IPS DF 6.9 (cell line): ENCODE data around the gene DOCK2.

Experiments
- DNase-seq: peaks from one replicate; pipeline ENCODE4 v3.0.0-alpha.2; 2013; ENCODE audit warnings: low read depth, low spot score
- H3K27ac ChIP-seq: one replicate; pipeline ENCODE4 v1.5.1; 2013; ENCODE audit warnings: low read length, control low read depth
- H3K27me3 ChIP-seq: 2 replicates; pipeline ENCODE4 v1.6.1; 2013; ENCODE audit warnings: mild to moderate bottlenecking, low read length; ENCODE audit not compliant: control insufficient read depth, insufficient read depth
- H3K36me3 ChIP-seq: 2 replicates; pipeline ENCODE4 v1.6.1; 2013; ENCODE audit warnings: low read length; ENCODE audit not compliant: control insufficient read depth, insufficient read depth
- H3K4me1 ChIP-seq: 2 replicates; pipeline ENCODE4 v1.6.1; 2013; ENCODE audit warnings: low read length; ENCODE audit not compliant: control insufficient read depth, insufficient read depth
- H3K4me3 ChIP-seq: 2 replicates; pipeline ENCODE4 v1.5.1; 2013; ENCODE audit warnings: mild to moderate bottlenecking, low read length
- H3K9me3 ChIP-seq: 2 replicates; pipeline ENCODE4 v1.6.1; 2013; ENCODE audit warnings: low read length, inconsistent platforms; ENCODE audit not compliant: control insufficient read depth, insufficient read depth
- WGBS: extraction: QIAGEN DNeasy Blood & Tissue Kit; methylation state at CpG from one replicate; pipeline ENCODE4 v1.1.7; 2013; ENCODE audit warnings: mixed read lengths, missing lambda C conversion rate; ENCODE audit not compliant: insufficient read length, insufficient coverage; 5-methylcytosine and 5-hydroxymethylcytosine counted together

DOCK2 gene

GRCh38 chr5:170105642-170106611, 468.9 kb downstream of the DOCK2 start, which contains the start of gene FOXI1:
FOXI1 (plus strand) TSS chr5:170105897; CDS start chr5:170105958, 61 bp downstream.
- Histone ChIP-seq H3K36me3 (no peaks in the 10 kb centered on the region), H3K4me3 (no peak within 1 kb of the TSS), H3K9me3 (no peaks in the 10 kb centered on the region), H3K27me3 (no peaks in the 10 kb centered on the region), H3K4me1 (peaks cover 2% of the 10 kb centered on the region), H3K27ac (no peak within 1 kb of the TSS)
- no CpG with 5 or more reads among the region's 53 CpGs for WGBS
- no peak for DNase-seq

GRCh38 chr5:170107674-170108073, 470.6 kb downstream of the DOCK2 start:
- WGBS = no CpG with 5 or more reads among the region's 2 CpGs
- Histone ChIP-seq H3K4me3 (no peak overlapping the region), H3K36me3 (no peaks in the 10 kb centered on the region), H3K4me1 (peaks cover 2% of the 10 kb centered on the region), H3K9me3 (no peaks in the 10 kb centered on the region), H3K27me3 (no peaks in the 10 kb centered on the region), H3K27ac (no peak overlapping the region)
- DNase-seq = no peak

GRCh38 chr5:170108266-170108785, 471.3 kb downstream of the DOCK2 start:
- H3K4me3 ChIP-seq = no peak overlapping the region
- H3K36me3 ChIP-seq = no peaks in the 10 kb centered on the region
- H3K27ac ChIP-seq = no peak overlapping the region
- no peaks in the 10 kb centered on the region for H3K27me3 ChIP-seq
- peaks cover 2% of the 10 kb centered on the region for H3K4me1 ChIP-seq
- no CpG with 5 or more reads among the region's 12 CpGs for WGBS
- no peaks in the 10 kb centered on the region for H3K9me3 ChIP-seq
- no peak for DNase-seq

DNA sequence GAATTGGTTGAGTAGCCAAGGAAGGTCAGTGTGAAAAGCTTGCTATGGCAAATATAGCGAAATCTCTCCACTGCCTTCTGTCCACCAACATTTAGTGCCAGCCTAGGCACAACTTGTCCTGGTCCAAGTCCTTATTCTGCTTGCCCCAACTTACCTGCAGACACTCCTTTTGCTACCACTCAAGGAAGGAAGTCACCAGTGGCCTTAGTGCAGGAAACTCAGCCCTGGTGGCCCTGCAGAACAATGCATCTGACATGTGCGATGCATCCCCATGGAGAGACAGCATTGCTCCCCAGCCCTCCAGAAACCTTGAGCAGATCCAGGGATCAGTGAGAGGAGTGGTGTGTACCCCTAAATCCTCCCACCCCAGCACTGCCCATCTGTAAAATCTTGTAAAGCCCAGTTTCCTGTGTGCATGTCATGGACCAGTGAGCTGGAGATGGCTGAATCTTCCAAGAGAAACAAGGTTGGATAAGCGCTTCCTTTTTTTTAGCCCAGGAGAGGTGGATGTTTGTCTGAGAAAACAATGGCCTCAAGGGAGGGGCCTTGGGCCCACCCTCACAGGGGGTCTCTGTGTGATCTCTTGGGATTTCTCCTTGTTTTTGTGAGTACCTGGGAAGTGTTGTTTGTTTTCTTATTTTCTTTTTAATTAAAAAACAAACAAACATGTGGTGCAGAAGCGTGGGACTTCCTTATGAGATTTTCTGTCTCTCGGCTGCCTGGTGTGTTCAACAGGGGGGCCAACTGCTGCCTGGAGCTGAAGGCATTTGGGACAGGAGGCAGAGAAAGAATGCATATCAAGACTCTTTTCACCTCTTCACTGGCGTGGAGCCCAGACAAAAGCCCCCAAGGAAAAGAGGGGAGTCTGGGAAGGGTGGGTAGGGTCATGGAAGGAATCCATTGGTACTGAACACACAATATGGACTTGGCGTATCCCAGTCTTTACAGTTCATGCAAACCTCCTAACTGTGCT, 472.3 kb downstream of the DOCK2 start:
- Histone ChIP-seq H3K27ac (no peak overlapping the region), H3K27me3 (no peaks in the 10 kb centered on the region), H3K4me1 (peaks cover 2% of the 10 kb centered on the region), H3K36me3 (no peaks in the 10 kb centered on the region), H3K4me3 (no peak overlapping the region), H3K9me3 (no peaks in the 10 kb centered on the region)
- no peak for DNase-seq
- no CpG with 5 or more reads among the region's 7 CpGs for WGBS

DNA sequence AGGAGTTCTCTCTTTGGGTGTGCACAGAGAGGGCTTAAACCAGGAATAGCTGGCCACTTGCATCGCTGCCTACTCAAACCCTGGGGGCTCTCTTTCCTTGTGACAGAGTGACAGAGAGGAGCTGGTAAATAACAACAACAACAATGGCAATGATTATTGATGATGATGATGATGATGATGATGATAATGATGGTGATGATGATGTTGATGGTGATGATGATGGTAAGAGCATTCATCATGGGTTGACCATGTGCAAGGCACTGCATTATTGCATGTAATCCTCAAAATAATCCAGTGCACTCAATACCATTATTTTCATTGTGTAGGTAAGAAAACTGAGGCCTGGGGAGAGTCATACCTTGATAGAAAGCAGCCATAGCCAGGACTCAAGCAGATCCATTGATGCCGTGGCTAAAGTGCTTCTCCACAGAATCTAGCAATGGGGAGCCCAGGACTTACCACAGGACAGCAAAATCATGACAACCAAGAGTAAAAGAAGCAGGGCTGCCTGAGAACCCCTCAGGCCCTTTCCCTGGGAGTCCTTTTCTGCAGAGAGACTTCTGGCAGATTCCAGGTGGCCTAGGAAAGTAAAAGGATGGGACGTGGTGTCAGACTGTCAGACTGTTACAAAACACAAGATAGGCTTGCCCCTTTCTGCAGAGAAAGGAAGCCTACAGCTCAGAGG, 473.5 kb downstream of the DOCK2 start:
- H3K36me3 ChIP-seq = no peaks in the 10 kb centered on the region
- H3K27me3 ChIP-seq = no peaks in the 10 kb centered on the region
- peaks cover 2% of the 10 kb centered on the region for H3K4me1 ChIP-seq
- no CpG with 5 or more reads among the region's 3 CpGs for WGBS
- no peak overlapping the region for H3K27ac ChIP-seq
- no peak overlapping the region for H3K4me3 ChIP-seq
- no peak for DNase-seq
- no peaks in the 10 kb centered on the region for H3K9me3 ChIP-seq

DNA sequence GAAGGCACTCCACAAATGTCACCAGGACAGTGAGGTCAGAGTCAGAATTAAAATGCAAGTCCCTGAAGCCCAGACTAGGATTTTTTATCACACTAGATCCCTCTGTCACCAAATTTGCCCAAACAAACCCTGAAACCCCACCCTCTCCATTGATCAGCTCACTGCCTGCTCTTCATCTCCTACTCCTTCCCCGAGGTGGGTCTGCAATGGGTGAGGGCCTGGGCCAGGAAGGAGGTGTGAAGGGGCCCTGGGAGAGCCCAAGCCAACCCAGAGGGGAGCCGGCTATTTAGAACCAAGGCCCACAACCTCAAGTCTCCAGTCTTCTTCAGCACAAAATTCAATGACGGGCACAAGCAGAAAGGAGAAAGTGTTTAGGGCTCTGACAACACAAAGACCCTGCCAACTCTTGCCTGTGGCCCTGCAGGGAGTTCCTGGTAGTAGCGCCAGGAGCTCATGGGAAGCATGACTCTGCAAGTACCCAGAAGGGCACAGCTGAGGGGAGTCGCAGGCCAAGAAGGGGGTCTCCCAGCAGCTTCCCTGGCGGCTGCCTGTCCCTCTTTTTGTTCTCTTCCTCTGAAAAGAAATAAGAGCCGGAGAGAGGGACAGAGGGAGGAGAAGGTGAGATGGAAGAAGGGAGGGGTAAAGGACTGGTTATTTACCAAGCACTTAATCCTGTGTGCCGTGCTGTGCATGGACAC, 474.2 kb downstream of the DOCK2 start:
- Histone ChIP-seq H3K9me3 (no peaks in the 10 kb centered on the region), H3K27me3 (no peaks in the 10 kb centered on the region), H3K36me3 (no peaks in the 10 kb centered on the region), H3K4me1 (peaks cover 2% of the 10 kb centered on the region), H3K27ac (no peak overlapping the region), H3K4me3 (no peak overlapping the region)
- WGBS = no CpG with 5 or more reads among the region's 8 CpGs
- DNase-seq = no peak

- Histone ChIP-seq H3K4me3 (no peak overlapping the region), H3K27ac (no peak overlapping the region), H3K4me1 (peaks cover 2% of the 10 kb centered on the region), H3K36me3 (no peaks in the 10 kb centered on the region), H3K27me3 (no peaks in the 10 kb centered on the region), H3K9me3 (no peaks in the 10 kb centered on the region)
- WGBS = no CpG with 5 or more reads among the region's 6 CpGs
- no peak for DNase-seq
These were observed 475.9 kb downstream of the DOCK2 start for GRCh38 chr5:170112876-170113521.

DNA sequence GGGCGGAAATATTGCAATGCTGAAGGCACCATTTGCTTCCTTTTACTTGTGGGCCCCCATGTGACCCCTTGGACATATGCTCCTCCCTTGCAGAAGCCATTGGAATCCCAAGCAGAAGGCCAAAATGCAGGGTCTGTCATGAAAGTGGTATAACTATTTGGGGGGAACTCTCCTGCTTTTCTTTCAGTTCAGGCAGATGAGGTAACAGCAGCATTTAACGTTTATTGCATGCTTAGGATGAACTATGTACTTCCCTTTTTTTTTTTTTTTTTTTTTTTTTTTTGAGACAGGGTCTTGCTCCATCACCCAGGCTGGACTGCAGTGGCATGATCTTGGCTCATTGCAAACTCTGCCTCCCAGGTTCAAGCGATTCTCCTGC, 476.4 kb downstream of the DOCK2 start:
- H3K27me3 ChIP-seq = no peaks in the 10 kb centered on the region
- no peaks in the 10 kb centered on the region for H3K36me3 ChIP-seq
- no peak overlapping the region for H3K27ac ChIP-seq
- H3K4me3 ChIP-seq = no peak overlapping the region
- no peaks in the 10 kb centered on the region for H3K9me3 ChIP-seq
- H3K4me1 ChIP-seq = peaks cover 2% of the 10 kb centered on the region
- WGBS = no CpG with 5 or more reads among the region's 3 CpGs
- DNase-seq = no peak

- Histone ChIP-seq H3K36me3 (no peaks in the 10 kb centered on the region), H3K4me3 (no peak overlapping the region), H3K27me3 (no peaks in the 10 kb centered on the region), H3K27ac (no peak overlapping the region), H3K9me3 (no peaks in the 10 kb centered on the region), H3K4me1 (no peaks in the 10 kb centered on the region)
- no peak for DNase-seq
- WGBS = no CpG with 5 or more reads among the region's 7 CpGs
These were observed 477.2 kb downstream of the DOCK2 start for GRCh38 chr5:170114271-170114670.
